Keratinocyte (primary cell): Measurements from ENCODE around the gene PSMC6. TPM values are rescaled to one million over a fixed set of nuclear protein-coding genes. Genes with fewer than 3 reads are reported as not detected.
"Not testable (repeated sequence)": the region's sequence is repeated elsewhere in the genome, so short reads cannot be mapped to it uniquely, and the experiment has no call there.

Experiments
- DNase-seq: peaks from one replicate; pipeline ENCODE4 v3.0.0-alpha.2; 2011; ENCODE audit warnings: low read depth, missing footprints, low spot score
- FAIRE-seq: peaks from 2 replicates; lab custom pipeline; 2011; peaks lifted over from hg19 to GRCh38; lab: Jason Lieb, UNC
- H2AFZ ChIP-seq: 2 replicates; pipeline ENCODE4 v1.6.0; 2012; ENCODE audit warnings: low read length, control low read depth, inconsistent platforms; ENCODE audit not compliant: control insufficient read depth
- H3K27ac ChIP-seq: 2 replicates; pipeline ENCODE4 v1.5.1; 2011; ENCODE audit warnings: low read length; ENCODE audit not compliant: control insufficient read depth, insufficient read depth
- H3K27me3 ChIP-seq: 3 replicates; pipeline ENCODE4 v1.6.0; 2011; ENCODE audit warnings: low read length; ENCODE audit not compliant: control insufficient read depth, insufficient read depth; ENCODE audit errors: extremely low read depth
- H3K36me3 ChIP-seq, 2 experiments: 2 replicates in 1 of 2; 3 replicates in 1 of 2; pipeline ENCODE4 v1.5.1; 2011; ENCODE audit warnings: low read length in 2 of 2, mild to moderate bottlenecking in 1 of 2; ENCODE audit not compliant: control insufficient read depth in 2 of 2, insufficient read depth in 2 of 2; ENCODE audit errors: extremely low read depth in 1 of 2
- H3K4me1 ChIP-seq: 3 replicates; pipeline ENCODE4 v1.5.1; 2011; ENCODE audit warnings: low read length; ENCODE audit not compliant: control insufficient read depth, insufficient read depth; ENCODE audit errors: extremely low read depth
- H3K4me2 ChIP-seq: 3 replicates; pipeline ENCODE4 v1.6.0; 2011; ENCODE audit warnings: low read depth, low read length; ENCODE audit not compliant: control insufficient read depth, insufficient read depth; ENCODE audit errors: extremely low read depth
- H3K4me3 ChIP-seq, 3 experiments: fragments of 200-600 bp in 1 of 3; sonication (generic) in 1 of 3; 2 replicates in 2 of 3; 3 replicates in 1 of 3; pipeline ENCODE4 v1.5.1; 2011 to 2016; ENCODE audit warnings: low read length in 3 of 3, mild to moderate bottlenecking in 3 of 3, control low read depth in 2 of 3, inconsistent platforms in 1 of 3, low read depth in 1 of 3, mixed read lengths in 1 of 3, mixed run types in 1 of 3, moderate library complexity in 1 of 3; ENCODE audit not compliant: control insufficient read depth in 2 of 3, insufficient read depth in 2 of 3; ENCODE audit errors: extremely low read depth in 1 of 3
- H3K79me2 ChIP-seq: 2 replicates; pipeline ENCODE4 v1.6.0; 2012; ENCODE audit warnings: low read length; ENCODE audit not compliant: control insufficient read depth, insufficient read depth
- H3K9ac ChIP-seq: 3 replicates; pipeline ENCODE4 v1.6.0; 2011; ENCODE audit warnings: low read length; ENCODE audit not compliant: control insufficient read depth, insufficient read depth; ENCODE audit errors: extremely low read depth
- H3K9me1 ChIP-seq: 3 replicates; pipeline ENCODE4 v1.6.0; 2011; ENCODE audit warnings: low read length; ENCODE audit not compliant: control insufficient read depth, insufficient read depth; ENCODE audit errors: extremely low read depth
- H3K9me3 ChIP-seq: 2 replicates; pipeline ENCODE4 v1.5.1; 2012; ENCODE audit warnings: low read depth, low read length; ENCODE audit not compliant: control insufficient read depth
- H4K20me1 ChIP-seq: 3 replicates; pipeline ENCODE4 v1.6.0; 2011; ENCODE audit warnings: low read length; ENCODE audit not compliant: control insufficient read depth, insufficient read depth; ENCODE audit errors: extremely low read depth
- CTCF ChIP-seq, 3 experiments: IDR thresholded peaks in 1 of 3; conservative IDR thresholded peaks in 1 of 3; optimal IDR thresholded peaks in 1 of 3; 2 replicates in 2 of 3; 3 replicates in 1 of 3; pipeline versions ENCODE3 to v1.5.1; 2011; ENCODE audit warnings: low read length in 3 of 3, mild to moderate bottlenecking in 3 of 3, moderate library complexity in 2 of 3, control low read depth in 1 of 3, inconsistent platforms in 1 of 3; ENCODE audit not compliant: insufficient read depth in 2 of 3; ENCODE audit errors: extremely low read depth in 1 of 3
- EZH2 ChIP-seq: IDR thresholded peaks from one replicate; pipeline ENCODE4 v1.6.1; 2012; ENCODE audit warnings: inconsistent platforms, mild to moderate bottlenecking, low read length, moderate library complexity
- dilution Hi-C: fragments of 300-500 bp; cut with MboI; formaldehyde crosslinking; loops from one replicate; pipeline ENCODE4 v1.7.0; 2020; ENCODE audit warnings: low sequenced_read_pairs; ENCODE audit not compliant: extremely low pct_ligation_motif_present
- polyA plus RNA-seq, 5 experiments: library from polyadenylated mRNA; depleted of rRNA in 3 of 5; stranded (reverse) in 3 of 5; stranded (forward) in 1 of 5; unstranded in 1 of 5; fragments of >200 nt; gene quantifications; 1 replicate in 1 of 5; 2 replicates in 3 of 5; 3 replicates in 1 of 5; pipeline versions ENCODE4 v1.2.1 to v1.2.3, GENCODE V29; 2011 to 2012; ENCODE audit warnings: missing spikeins in 2 of 5, low read depth in 1 of 5, low replicate concordance in 1 of 5

PSMC6 gene
- polyA plus RNA-seq, 1 donor (not counting 4 experiments of a cell fraction or from before 2014, with no cell fraction given) = 152 TPM

- H3K36me3 ChIP-seq = peaks cover 16 to 45% of the 10 kb centered on the region in 2 experiments
These were observed 17.3 kb downstream of the PSMC6 start for GRCh38 chr14:52724360-52724644.

GRCh38 chr14:52727509-52727908 lies 20.5 kb downstream of the PSMC6 start:
- Histone ChIP-seq H3K36me3 (peaks cover 11 to 27% of the 10 kb centered on the region in 2 experiments), H3K79me2 (peaks cover 26% of the 10 kb centered on the region)
- H3K27me3 ChIP-seq, H3K4me2 ChIP-seq, DNase-seq, H3K4me3 ChIP-seq, H4K20me1 ChIP-seq, H3K9me3 ChIP-seq, H3K9me1 ChIP-seq, H3K4me1 ChIP-seq, dilution Hi-C loops, FAIRE-seq, H2AFZ ChIP-seq, H3K9ac ChIP-seq, H3K27ac ChIP-seq: not testable (repeated sequence)

More at GRCh38 chr14:52724360-52724644, 17.3 kb downstream of the PSMC6 start:
- Histone ChIP-seq H3K4me2 (no peak overlapping the region), H4K20me1 (peaks cover 2% of the 10 kb centered on the region), H3K27me3 (no peaks in the 10 kb centered on the region), H3K4me3 (no peak overlapping the region), H3K9me1 (no peaks in the 10 kb centered on the region), H3K9me3 (no peaks in the 10 kb centered on the region), H3K79me2 (peaks cover 6% of the 10 kb centered on the region), H3K4me1 (no peaks in the 10 kb centered on the region), H3K9ac (no peak overlapping the region), H3K27ac (no peak overlapping the region), H2AFZ (no peak overlapping the region)
- DNase-seq = no peak
- dilution Hi-C loops = no loop called here
- TF ChIP-seq CTCF (optimal IDR thresholded peaks at IDR 0.05 in 1 of 3, IDR thresholded peaks at IDR 0.05 in 1 of 3, conservative IDR thresholded peaks at IDR 0.05 in 1 of 3; ENCODE audit: extremely low read depth in 1 of 3, insufficient read depth in 2 of 3, low read length in 3 of 3) (no peak), EZH2 (no peak)
- no peak for FAIRE-seq

GRCh38 chr14:52729035-52729434 lies 22.0 kb downstream of the PSMC6 start:
- DNase-seq, H3K9me1 ChIP-seq, H3K9me3 ChIP-seq, H3K9ac ChIP-seq, FAIRE-seq, H3K4me2 ChIP-seq, H4K20me1 ChIP-seq, H3K4me3 ChIP-seq, H3K4me1 ChIP-seq, H3K27me3 ChIP-seq, dilution Hi-C loops, H2AFZ ChIP-seq, H3K27ac ChIP-seq: not testable (repeated sequence)
- Histone ChIP-seq H3K79me2 (peaks cover 32% of the 10 kb centered on the region), H3K36me3 (peaks cover 2 to 15% of the 10 kb centered on the region in 2 experiments)
